Stimulated activated CD8-positive, alpha-beta memory T cell treated with anti-CD3 and anti-CD28 coated beads, Interleukin-12 subunit alpha, Interleukin-12 subunit beta, amount 100 ng/mL, for 24 hours (primary cell): ENCODE results near the gene GALNTL6.

Source experiments
- DNase-seq: peaks from one replicate; pipeline ENCODE4 v3.0.0-alpha.2; 2020; ENCODE audit errors: extremely low read depth

The GALNTL6 gene

DNA sequence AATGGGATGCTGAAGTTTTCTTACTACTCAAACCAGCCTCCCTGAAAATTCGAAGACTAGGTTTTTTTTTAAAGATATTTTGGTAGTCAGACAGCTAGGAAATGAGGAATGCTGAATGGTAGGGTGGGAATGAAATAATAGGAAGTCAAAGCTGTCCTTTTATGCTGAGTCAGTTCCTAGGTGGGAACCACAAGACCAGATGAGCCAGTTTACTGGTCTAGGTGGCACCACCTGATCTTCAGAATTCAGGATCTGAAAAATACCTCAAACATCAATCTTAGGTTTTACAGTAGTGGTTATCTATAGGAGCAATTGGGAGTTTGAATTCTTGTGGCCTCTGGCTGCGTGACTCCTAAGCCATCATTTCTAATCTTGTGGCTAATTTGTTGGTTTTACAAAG lies 1172.3 kb downstream of the GALNTL6 start:
- DNase-seq: no peak

- no peak for DNase-seq
Measured at GRCh38 chr4:172986114-172986513, 1172.9 kb downstream of the GALNTL6 start.

DNA sequence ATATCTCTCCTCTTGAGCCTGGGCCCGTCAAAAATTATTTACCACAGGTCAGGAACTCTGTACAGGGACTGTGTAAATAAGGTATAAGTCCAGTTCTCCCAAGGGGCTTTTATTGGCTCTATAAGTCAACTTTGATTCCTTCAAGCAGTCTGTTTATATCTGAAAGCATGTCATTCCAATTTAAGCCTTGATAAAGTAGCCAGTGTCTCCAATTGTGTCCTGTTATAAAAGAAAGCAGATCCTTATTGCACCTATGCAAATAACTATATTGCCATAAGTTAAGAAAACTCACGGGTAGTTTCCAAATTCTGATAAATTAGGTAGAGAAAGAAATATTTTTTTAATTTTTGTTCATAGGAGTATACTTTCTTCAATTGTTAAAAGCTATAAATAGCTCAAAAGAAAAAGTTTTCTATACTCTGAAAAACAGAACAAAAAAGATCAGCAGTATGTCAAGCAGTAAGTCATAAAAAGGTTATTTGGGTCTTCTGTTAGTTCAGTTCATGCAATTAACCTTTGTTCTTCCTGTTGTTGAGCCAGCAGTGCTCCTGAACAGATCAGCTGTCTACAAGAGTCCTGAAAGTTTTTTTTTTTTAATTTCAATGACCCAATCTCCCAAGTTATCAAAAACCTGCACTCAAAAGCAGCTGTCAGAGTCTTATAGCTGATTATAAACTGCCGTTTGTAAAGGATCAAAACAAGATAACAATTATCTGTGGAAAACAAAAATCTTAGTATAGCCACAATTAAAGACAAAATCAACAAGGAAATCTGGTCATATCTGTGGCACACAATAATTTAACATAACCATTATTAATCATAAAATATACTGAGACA lies 1177.0 kb downstream of the GALNTL6 start:
- DNase-seq: no peak

DNA sequence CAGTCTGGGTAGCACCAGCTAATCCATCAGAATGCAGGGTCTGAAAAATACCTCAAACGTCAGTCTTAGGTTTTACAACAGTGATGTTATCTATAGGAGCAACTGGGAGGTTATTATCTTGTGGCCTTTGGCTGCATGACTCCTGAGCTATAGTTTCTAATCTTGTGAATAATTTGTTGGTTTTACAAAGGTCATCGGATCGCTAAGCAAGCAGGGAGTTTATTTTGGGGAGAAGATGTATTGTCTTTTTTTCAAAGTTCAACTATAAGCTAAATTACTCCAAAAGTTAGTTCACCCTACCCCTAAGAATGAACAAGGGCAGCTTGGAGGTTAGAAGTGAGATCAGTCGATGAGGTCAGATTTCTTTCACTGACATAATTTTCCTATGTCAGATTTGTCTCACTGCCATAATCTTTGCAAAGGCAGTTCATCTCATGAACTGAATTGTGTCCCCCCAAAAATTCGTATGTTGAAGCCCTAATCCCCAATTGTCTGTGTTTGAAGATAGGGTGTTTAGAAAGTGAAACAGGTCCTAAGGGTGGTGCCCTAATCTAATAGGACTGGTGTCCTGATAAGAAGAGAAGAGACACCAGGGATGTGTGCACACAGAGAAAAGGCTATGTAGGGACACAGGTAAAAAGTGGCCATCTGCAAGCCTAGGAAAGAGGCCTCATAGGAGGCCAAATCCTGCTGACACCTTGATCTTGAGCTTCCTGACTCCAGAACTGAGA lies 1179.6 kb downstream of the GALNTL6 start:
- no peak for DNase-seq

DNA sequence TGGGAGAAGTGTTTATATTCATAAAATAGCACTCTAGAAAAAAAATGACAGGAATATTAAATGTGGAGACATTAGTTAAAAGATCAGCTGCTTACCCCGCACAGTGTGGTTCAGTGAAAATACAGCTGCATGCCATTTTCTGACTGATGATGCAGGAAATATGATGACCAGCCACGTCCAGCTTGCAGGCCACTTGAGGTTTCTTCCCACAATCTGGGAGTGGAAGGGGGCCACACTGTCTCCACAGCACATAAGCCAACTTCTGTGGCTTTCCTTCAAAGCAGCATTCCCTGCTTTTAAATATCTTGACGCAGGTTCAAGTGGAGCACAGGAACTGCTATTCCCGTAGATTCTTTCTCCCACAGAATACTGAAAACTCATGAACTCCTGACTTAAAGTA lies 1182.0 kb downstream of the GALNTL6 start:
- DNase-seq: no peak

- DNase-seq: no peak
Measured at GRCh38 chr4:172995704-172996103, 1182.5 kb downstream of the GALNTL6 start.

DNA sequence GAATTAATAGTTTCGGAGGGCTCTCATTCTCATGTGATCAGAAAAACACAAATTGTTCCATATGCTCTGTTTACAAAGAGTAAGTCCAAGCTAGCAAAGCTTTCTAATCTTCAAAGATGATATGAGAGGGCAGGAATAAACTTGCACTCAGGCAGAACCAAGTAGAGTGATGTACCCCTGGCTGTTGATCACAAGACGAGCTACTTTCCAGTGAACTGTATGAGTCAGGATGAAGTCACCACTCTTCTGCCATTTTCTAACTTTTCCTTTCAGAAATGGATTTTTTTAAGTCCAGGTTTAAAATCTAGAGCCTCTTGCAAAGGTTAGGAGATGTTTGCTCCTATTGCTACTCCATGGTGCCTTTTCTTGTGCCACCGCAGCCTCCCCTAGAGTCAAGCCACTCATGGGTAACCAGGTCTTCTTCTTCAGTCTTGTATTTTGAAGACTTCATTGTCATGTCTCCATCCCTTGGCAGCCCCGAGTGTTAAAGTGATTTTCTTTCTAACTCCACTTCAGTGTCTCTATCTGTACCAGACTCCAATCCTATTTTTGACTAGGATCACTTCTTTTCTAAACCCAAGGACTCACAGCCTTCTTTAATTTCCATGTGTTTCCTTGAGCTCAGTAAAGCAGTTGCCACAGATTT lies 1183.5 kb downstream of the GALNTL6 start:
- no peak for DNase-seq

GRCh38 chr4:172997217-172997609 lies 1184.0 kb downstream of the GALNTL6 start:
- DNase-seq: no peak

GRCh38 chr4:172997856-172998255 lies 1184.7 kb downstream of the GALNTL6 start:
- DNase-seq: no peak

GRCh38 chr4:172998527-172999469 lies 1185.6 kb downstream of the GALNTL6 start:
- DNase-seq: no peak

DNA sequence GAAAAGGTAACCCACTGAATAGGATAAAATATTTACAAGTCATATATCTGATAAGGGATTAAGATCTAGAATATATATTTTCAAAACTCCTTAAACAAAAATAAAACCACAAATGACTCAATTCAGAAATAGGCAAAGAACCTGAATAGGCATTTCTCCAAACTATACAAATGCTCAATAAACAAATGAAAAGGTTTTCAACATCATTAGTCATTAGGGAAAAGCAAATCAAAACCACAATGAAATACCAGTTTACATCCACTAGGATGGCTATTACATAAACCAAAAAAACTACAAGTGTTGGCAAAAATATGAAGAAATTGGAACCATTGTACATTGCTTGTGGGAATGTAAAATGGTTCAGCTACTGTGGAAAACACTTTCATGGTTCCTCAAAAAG lies 1188.4 kb downstream of the GALNTL6 start:
- no peak for DNase-seq

DNA sequence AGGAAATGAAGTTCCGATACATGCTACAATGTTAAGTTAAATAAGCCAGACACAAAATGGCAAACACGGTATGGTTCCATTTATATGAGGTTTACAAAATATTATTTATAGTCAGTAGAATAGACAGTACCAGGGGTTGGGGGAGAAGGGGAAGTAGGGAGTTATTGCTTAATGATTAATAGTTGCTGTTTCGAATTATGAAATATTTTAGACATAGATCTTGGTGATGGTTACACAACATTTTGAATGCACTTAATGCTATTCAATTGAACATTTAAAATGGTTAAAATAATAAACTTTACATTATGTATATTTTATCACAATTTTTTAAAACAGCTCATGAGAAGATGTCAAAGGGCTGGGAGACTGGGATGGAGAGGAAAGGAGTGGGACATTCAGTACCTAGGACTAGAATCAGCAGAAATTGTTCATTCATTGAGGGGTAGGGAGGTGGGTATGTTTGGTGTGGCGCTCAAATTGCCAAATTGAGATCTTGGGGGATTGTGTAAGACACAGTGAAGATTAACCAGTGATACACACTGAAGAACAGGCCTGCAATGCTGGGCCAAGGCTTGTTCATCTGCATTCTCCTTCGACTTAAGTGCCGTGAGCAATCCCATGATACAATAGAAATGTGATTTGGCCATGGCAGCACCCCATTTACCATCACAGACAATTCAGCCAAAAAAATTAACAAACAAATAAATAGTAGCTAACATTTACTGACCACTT lies 1189.8 kb downstream of the GALNTL6 start:
- DNase-seq: no peak

- no peak for DNase-seq
Measured at GRCh38 chr4:173005912-173006633, 1192.9 kb downstream of the GALNTL6 start.

DNA sequence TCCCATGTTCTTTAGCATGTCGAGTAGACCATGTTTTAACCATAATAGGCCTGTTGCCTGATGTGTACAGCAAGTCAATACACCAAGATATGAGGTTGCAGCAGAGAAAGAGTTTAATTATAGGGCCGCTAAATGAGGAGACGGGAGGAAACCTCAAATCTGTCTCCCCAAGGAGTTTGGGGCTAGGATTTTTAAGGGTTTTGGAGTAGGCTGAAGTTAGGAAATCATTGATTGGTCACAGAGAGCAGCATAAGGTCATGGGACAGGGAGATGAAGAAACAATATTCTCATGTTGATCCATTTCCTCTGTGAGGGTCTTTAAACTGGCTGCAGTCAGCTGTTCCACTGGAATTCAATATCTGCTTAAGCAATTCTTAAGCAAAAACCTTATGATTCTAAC lies 1195.2 kb downstream of the GALNTL6 start:
- no peak for DNase-seq

DNA sequence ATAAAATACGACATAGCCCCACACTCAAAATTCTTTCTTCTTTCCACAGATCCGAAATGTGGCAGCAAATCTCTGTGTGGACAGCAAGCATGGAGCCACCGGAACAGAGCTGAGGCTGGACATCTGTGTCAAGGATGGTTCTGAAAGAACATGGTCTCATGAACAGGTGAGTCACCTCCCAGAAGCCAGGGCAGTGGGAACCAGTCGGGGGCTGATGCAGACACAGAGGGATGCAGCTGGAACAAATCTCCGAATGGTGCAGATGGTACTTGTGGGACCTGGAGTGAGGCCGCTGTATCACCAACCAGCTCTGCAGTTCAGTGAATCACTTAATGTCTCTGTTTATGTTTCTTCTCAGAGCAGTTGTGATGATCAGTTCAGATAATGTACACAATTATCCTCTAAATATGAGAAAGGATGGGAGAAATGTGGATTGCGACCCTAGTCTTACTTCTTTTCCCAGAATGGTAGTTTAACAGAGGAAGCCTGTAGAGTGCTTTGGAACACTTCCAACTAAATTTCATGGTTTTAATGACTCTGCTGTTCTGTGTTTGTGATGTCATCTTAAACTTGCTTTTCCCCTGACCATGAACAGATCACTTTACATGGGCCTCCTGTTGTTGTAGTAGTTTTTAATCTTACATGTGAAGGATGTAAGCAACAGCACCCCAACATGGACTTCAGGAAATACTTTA lies 1196.1 kb downstream of the GALNTL6 start:
- DNase-seq: no peak

DNA sequence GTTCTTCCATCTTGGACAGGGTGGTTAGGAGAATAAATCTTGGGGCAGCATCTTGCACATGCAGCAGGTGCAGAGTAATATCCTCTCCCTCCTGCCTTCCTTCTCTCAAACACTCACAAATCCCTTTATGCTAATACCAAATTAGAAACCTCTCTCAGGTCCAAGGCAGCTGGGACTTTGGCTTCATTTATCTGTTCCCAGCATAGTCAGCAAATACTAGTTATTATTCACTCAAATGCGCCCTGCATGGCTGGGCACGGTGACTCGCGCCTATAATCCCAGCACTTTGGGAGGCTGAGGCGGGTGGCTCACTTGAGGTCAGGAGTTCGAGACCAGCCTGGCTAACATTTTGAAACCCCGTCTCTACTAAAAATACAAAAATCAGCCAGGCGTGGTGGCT lies 1199.4 kb downstream of the GALNTL6 start:
- no peak for DNase-seq

DNA sequence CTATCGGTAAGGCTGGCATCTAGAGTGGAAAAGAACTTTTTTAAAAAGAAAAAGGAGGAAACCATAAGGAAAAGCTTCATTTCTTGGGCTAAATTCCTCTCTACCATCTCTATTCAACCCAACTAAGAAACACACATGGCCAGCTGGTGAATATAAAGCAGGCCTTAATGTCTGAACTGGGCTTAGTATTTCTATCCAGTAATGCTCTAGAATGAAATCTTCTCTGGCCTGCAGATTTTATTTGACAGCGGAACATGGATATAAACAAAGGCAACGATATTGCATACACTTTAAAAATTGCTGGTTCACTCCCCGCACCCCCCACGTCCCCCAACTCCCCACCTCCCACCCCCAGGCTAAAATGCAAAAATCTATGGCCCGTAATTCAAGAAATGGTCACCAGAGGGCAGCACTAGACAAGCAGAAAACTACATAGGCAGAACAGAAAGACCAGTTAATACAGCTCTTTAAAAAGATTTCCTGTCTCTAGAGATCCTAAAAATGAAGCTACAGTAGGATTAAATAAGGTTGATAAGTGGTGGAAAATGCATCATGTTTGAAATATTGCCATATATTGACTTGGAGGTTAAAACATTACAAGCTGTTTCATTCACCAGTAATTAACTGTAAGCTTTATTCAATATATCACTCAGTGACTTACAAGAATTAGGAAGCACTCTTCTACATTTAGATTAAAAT lies 1200.2 kb downstream of the GALNTL6 start:
- DNase-seq: no peak

DNA sequence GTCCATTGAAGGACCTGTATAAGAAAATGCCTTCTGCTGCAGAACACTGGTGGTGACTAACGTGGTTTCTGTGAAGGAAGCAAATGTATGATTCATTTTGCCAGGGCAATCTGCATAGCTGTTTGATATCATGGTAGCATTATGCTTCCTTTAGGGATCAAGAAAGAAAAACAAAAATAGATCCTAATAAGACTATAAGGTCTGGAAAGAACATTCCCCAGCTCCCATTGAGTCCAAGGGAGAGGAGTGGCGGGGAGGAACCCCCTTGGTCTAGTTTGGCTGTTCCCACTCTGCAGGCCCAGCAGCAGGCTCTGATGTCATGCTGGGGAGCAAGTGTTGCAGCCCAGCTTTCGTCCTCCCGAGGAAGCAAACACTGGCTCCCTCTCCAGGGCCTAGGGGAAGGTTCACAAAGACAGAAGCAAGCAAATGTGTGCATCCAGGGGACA lies 1200.9 kb downstream of the GALNTL6 start:
- no peak for DNase-seq

DNA sequence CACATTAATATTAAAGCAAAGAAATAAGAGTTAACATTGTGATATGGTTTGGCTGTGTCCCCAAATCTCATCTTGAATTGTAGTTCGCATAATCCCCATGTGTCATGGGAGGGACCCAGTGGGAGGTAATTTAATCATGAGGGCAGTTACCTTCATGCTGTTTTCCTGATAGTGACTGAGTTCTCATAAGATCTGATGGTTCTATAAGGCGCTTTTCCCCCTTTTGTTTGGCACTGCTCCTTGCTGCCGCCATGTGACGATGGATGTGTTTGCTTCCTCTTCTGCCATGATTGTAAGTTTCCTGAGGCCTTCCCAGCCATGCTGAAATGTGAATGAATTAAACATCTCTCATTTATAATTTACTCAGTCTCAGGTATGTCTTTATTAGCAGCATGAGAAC lies 1201.6 kb downstream of the GALNTL6 start:
- no peak for DNase-seq
